Type B pancreatic cell (in vitro differentiated cells): ENCODE results near the gene RAB20. TPM values are rescaled to one million over a fixed set of nuclear protein-coding genes. Genes with fewer than 3 reads are reported as not detected.

Experiments
- DNase-seq: peaks from one replicate; pipeline ENCODE4 v3.0.0; 2021; ENCODE audit warnings: mixed read lengths; ENCODE audit not compliant: unreplicated experiment; ENCODE audit errors: extremely low spot score
- H3K27ac Mint-ChIP-seq: 2 replicates; pipeline ENCODE4 v1.8.0; 2021; ENCODE audit warnings: mild to moderate bottlenecking, mixed read lengths
- H3K27me3 Mint-ChIP-seq: 2 replicates; pipeline ENCODE4 v1.8.0; 2021; ENCODE audit warnings: mixed read lengths
- H3K36me3 Mint-ChIP-seq: 2 replicates; pipeline ENCODE4 v1.8.0; 2021; ENCODE audit warnings: mixed read lengths
- H3K4me1 Mint-ChIP-seq: one replicate; pipeline ENCODE4 v1.8.0; 2021; ENCODE audit warnings: mixed read lengths; ENCODE audit not compliant: unreplicated experiment
- H3K4me3 Mint-ChIP-seq: 2 replicates; pipeline ENCODE4 v1.8.0; 2021; ENCODE audit warnings: mild to moderate bottlenecking, mixed read lengths
- H3K9me3 Mint-ChIP-seq: 2 replicates; pipeline ENCODE4 v1.8.0; 2021; ENCODE audit warnings: mixed read lengths
- CTCF ChIP-seq: fragments of 200-600 bp; sonication (generic); conservative IDR thresholded peaks from 2 replicates; pipeline ENCODE4 v1.5.0; 2021; ENCODE audit warnings: antibody characterized with exemption, mild to moderate bottlenecking
- total RNA-seq: library from RNA; stranded (reverse); gene quantifications from 2 replicates; pipeline ENCODE4 v1.2.1, GENCODE V29; 2021; ENCODE audit warnings: low replicate concordance

Gene RAB20
- total RNA-seq, 1 donor from 2014 or later, result 6.4 TPM

- Mint-ChIP-seq H3K36me3 (no peaks in the 10 kb centered on the region), H3K9me3 (no peaks in the 10 kb centered on the region), H3K4me1 (peaks cover 9% of the 10 kb centered on the region), H3K4me3 (peak overlapping the region; percentile 4), H3K27ac (peak overlapping the region; percentile 77), H3K27me3 (no peaks in the 10 kb centered on the region)
- no peak for DNase-seq
- no peak for TF ChIP-seq CTCF
These were observed 28.4 kb upstream of the RAB20 start for GRCh38 chr13:110589793-110590390.

- H3K27ac Mint-ChIP-seq, result no peak overlapping the region
These were observed 21.8 kb upstream of the RAB20 start for GRCh38 chr13:110583178-110583865.

GRCh38 chr13:110582421-110582954 is 21.0 kb upstream of the RAB20 start:
- Mint-ChIP-seq H3K4me1 (peaks cover 4% of the 10 kb centered on the region), H3K27ac (peak overlapping the region; percentile 7), H3K9me3 (no peaks in the 10 kb centered on the region), H3K27me3 (no peaks in the 10 kb centered on the region), H3K36me3 (no peaks in the 10 kb centered on the region), H3K4me3 (no peak overlapping the region)
- DNase-seq, result no peak
- no peak for TF ChIP-seq CTCF

More at GRCh38 chr13:110583178-110583865, 21.8 kb upstream of the RAB20 start:
- Mint-ChIP-seq H3K9me3 (no peaks in the 10 kb centered on the region), H3K4me1 (peaks cover 4% of the 10 kb centered on the region), H3K27me3 (no peaks in the 10 kb centered on the region), H3K36me3 (no peaks in the 10 kb centered on the region), H3K4me3 (no peak overlapping the region)
- TF ChIP-seq CTCF, result no peak
- no peak for DNase-seq

GRCh38 chr13:110581506-110582185 is 20.1 kb upstream of the RAB20 start:
- H3K4me1 Mint-ChIP-seq, result peaks cover 8% of the 10 kb centered on the region
- H3K27ac Mint-ChIP-seq, result no peak overlapping the region
- DNase-seq, result no peak
- TF ChIP-seq CTCF, result no peak
- H3K9me3 Mint-ChIP-seq, result no peaks in the 10 kb centered on the region
- no peaks in the 10 kb centered on the region for H3K27me3 Mint-ChIP-seq
- no peaks in the 10 kb centered on the region for H3K36me3 Mint-ChIP-seq
- H3K4me3 Mint-ChIP-seq, result no peak overlapping the region

DNA sequence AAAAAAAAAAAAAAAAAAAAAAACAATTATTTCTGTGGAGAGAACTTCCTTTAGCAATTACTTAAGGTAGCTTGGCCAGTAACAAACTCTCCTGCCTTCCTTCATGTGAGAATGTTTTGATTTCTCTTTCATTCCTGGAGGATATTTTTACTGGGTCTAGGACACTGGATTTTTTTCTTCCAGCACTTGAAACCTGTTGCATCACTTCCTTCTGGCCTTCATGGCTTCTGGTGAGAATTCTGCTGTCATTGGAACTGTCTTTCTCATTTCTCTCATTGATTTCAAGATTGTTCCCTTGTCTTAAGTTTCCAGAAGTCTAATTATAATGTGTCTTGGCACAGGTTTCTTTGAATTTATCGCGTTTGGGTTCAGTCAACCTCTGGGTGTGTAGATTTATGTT is 19.3 kb upstream of the RAB20 start:
- H3K4me3 Mint-ChIP-seq, result no peak overlapping the region
- no peaks in the 10 kb centered on the region for H3K36me3 Mint-ChIP-seq
- H3K27me3 Mint-ChIP-seq, result no peaks in the 10 kb centered on the region
- peaks cover 12% of the 10 kb centered on the region for H3K4me1 Mint-ChIP-seq
- no peak for DNase-seq
- H3K27ac Mint-ChIP-seq, result no peak overlapping the region
- no peaks in the 10 kb centered on the region for H3K9me3 Mint-ChIP-seq
- TF ChIP-seq CTCF, result no peak
